HG03439 (cell line): ENCODE data around the gene CCDC148.

Experiments used
- ATAC-seq: cut with Tn5 transposase; IDR thresholded peaks from one replicate; pipeline ENCODE4 v1.9.1; 2021; ENCODE audit warnings: mild to moderate bottlenecking, moderate library complexity; ENCODE audit not compliant: unreplicated experiment

The CCDC148 gene

GRCh38 chr2:158182676-158183295 is 273.8 kb downstream of the CCDC148 start:
- no peak for ATAC-seq

GRCh38 chr2:158181171-158181570 is 275.4 kb downstream of the CCDC148 start:
- ATAC-seq, result no peak

GRCh38 chr2:158179660-158180059 is 276.9 kb downstream of the CCDC148 start:
- ATAC-seq, result peak; percentile 55

- ATAC-seq, result no peak
Measured at GRCh38 chr2:158178646-158179045, 277.9 kb downstream of the CCDC148 start.

- ATAC-seq, result no peak
Measured at GRCh38 chr2:158174956-158175355, 281.6 kb downstream of the CCDC148 start.

GRCh38 chr2:158174495-158174894 is 282.1 kb downstream of the CCDC148 start:
- no peak for ATAC-seq

- no peak for ATAC-seq
Measured at GRCh38 chr2:158172719-158173118, 283.8 kb downstream of the CCDC148 start.

- ATAC-seq, result no peak
Measured at GRCh38 chr2:158154596-158154995, 302.0 kb downstream of the CCDC148 start.

- no peak for ATAC-seq
Measured at GRCh38 chr2:158153270-158154015, 303.1 kb downstream of the CCDC148 start.

- no peak for ATAC-seq
Measured at GRCh38 chr2:158144914-158145625, 311.5 kb downstream of the CCDC148 start.

- ATAC-seq, result no peak
Measured at GRCh38 chr2:158143703-158144360, 312.7 kb downstream of the CCDC148 start.

- ATAC-seq, result no peak
Measured at GRCh38 chr2:158142568-158143332, 313.8 kb downstream of the CCDC148 start.

GRCh38 chr2:158142165-158142564 is 314.4 kb downstream of the CCDC148 start:
- no peak for ATAC-seq

- ATAC-seq, result no peak
Measured at GRCh38 chr2:158140201-158140600, 316.4 kb downstream of the CCDC148 start.

GRCh38 chr2:158138255-158138654 is 318.3 kb downstream of the CCDC148 start:
- no peak for ATAC-seq

- ATAC-seq, result no peak
Measured at GRCh38 chr2:158135096-158135495, 321.5 kb downstream of the CCDC148 start.

- ATAC-seq, result no peak
Measured at GRCh38 chr2:158134655-158135054, 321.9 kb downstream of the CCDC148 start.

GRCh38 chr2:158134055-158134454 is 322.5 kb downstream of the CCDC148 start:
- no peak for ATAC-seq

- no peak for ATAC-seq
Measured at GRCh38 chr2:158131919-158132566, 324.5 kb downstream of the CCDC148 start.

- no peak for ATAC-seq
Measured at GRCh38 chr2:158131483-158131912, 325.1 kb downstream of the CCDC148 start.
